NCI-H2171 (cell line): Measurements from ENCODE around the gene ASXL1.
A peak's percentile ranks its signal among the peaks of the same experiment; 100 is the strongest.
"Not testable (repeated sequence)": the region's sequence is repeated elsewhere in the genome, so short reads cannot be mapped to it uniquely, and the experiment has no call there.

Source experiments
- DNase-seq: peaks from one replicate; lab custom pipeline; 2025; lab: John Stamatoyannopoulos, UW

Gene ASXL1

DNA sequence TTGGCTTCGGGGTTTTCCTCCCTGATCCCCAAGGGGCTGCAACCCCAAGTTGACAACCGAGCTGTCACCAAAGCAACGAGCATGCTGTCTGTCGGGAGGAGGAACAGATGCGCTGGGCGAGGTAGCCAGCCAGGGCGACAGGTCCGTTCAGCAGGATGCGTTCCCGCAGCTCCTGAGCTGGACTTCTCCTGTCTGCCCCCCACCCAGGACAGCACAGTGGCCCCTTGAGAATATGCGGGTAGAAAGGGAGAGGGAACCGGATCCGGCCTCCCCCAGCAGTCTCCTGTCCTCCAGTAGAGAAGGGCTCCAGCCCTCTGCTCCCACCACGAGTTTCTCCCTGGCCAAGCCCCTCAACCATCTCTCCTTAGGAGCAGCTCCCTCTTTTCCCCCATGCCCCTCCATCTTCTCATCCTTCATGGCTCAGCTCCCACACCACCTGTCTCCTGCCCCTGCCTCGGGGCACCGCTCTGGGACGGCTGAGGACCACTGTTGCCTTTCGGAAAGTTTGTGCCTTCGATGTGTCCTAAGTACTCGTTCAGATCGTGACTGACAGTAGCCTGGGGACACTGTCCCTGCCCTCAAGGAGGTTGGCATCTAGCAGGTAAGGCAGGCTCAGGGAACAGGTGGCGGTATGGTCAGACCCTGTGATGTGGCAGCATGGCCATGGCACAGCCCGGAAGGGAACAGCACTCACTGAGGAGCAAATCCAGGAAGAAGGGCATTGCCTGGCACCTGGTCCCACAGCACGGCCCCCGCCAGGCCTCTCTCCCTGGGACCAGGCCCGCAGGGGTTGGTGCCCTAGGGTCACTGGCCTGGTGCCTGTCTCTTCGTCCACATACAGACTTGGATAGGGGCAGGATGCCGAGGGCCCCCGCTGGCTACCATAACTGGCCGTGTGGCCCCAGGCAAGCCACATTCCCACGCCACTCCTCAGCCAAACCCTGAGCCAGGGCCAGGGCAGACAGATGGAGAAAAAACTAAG lies 96.3 kb downstream of the ASXL1 start:
- no peak for DNase-seq

GRCh38 chr20:32455171-32455900 lies 97.2 kb downstream of the ASXL1 start:
- no peak for DNase-seq

GRCh38 chr20:32455901-32456701 lies 98.0 kb downstream of the ASXL1 start:
- no peak for DNase-seq

DNA sequence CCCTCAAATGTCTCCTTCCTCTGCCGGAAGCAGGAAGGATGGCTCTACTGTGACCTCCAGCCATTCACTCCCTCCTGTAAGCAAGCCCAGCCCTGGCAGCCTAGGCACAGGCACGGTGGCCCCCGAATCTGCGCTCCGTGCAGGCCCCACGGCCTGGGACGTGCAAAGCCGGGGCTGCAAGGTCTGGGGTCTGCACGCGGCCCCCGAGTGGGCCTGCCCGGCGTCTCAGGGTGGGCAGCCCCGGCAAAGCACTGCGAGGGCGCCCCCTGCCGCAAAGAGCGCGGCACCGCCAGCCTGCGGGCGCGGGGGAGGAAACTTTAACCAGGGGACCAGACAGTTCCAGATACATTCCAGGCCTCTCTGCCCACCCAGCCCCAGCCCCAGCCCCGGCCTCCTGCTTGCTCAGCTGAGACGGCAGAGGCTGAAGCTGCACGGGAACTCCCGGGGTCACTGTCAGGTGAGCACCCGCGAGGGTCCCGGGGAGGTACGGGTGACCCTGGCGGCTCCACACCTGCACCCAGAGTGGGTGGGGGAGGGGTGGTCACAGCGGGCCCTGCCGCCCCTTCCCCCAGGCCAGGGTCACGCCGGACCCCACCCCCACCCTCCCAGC lies 98.8 kb downstream of the ASXL1 start:
- DNase-seq, result peak; percentile 23

- DNase-seq, result peak; percentile 27
Measured at GRCh38 chr20:32457479-32457986, 99.4 kb downstream of the ASXL1 start.

DNA sequence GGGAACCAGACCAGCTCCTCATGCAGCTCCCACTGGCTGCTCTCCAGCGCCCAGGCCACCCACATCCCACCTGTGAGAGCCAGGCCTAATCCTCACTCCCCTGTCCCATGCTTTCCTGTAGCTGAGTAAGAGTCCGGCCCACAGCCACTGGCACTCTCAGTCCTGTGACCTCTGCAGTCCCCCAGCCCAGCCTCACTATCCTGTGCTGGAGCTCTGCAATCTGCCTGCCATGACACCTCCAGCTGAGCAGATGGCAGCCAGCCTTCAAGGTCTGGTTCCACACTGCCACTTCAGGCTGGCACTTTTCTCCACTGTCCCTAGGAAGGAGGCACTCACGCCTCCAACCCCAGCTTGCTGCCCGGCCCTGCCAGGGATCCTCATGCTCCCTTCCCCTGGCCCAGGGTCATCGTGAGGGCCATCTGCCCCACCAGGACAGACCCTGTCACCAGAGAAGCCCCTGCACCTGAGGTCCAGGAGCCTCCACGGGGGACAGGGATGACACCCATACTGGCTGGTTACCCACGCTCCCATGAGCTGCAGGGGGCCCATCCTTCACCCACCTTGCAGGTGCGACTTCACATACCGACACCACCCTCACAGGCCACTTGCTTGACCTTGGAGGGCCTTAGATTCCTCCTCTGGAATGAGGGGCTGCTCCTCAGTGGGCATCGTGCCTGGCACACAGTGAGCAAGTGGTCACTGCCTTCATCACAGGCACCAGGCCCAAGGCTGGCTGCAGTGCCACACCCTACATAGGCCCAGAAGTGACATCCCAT lies 100.1 kb downstream of the ASXL1 start:
- no peak for DNase-seq

- DNase-seq, result no peak
Measured at GRCh38 chr20:32458837-32459220, 100.7 kb downstream of the ASXL1 start.

- DNase-seq, result no peak
Measured at GRCh38 chr20:32460231-32460630, 102.1 kb downstream of the ASXL1 start.

GRCh38 chr20:32460683-32461320 lies 102.7 kb downstream of the ASXL1 start:
- no peak for DNase-seq

GRCh38 chr20:32461836-32462600 lies 103.9 kb downstream of the ASXL1 start:
- DNase-seq, result no peak

GRCh38 chr20:32462900-32463641 lies 104.9 kb downstream of the ASXL1 start:
- no peak for DNase-seq

DNA sequence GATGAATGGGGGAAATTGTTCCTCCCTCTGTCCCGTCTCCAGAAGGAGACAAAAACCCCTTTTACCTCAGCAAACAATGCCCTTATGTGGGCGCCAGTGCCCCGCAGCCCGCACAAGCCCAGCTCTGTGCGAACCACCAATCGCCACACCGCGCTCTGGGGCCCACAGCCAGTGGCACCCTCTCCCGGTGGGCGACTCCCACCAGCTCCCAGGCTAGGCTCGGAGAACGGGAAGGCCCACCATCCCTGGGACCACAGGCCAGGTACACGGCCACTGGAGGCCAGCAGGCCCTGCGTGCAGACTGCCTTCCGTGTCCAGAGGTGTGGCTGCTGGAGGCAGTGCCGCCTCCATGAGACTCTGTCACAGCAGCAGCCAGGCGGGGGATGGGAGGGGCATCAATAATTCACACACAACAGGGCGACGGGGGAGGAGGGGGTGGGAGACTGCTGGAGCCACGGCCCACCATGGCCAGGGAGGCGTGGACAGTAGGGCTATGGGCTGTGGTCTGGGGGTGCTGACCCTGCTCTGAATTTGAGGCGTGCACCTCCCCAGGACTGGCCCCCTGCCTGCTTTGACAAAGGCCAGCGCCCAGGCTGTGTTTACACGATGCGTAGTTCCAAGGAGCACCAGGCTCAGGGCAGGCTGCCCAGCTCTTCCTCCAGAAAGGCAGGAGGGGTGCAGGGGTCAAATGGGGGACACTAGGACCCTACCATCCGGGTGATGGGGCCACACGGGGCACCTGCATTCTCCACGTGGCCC lies 105.7 kb downstream of the ASXL1 start:
- no peak for DNase-seq

- no peak for DNase-seq
Measured at GRCh38 chr20:32464401-32465091, 106.4 kb downstream of the ASXL1 start.

- DNase-seq, result no peak
Measured at GRCh38 chr20:32465092-32465900, 107.2 kb downstream of the ASXL1 start.

DNA sequence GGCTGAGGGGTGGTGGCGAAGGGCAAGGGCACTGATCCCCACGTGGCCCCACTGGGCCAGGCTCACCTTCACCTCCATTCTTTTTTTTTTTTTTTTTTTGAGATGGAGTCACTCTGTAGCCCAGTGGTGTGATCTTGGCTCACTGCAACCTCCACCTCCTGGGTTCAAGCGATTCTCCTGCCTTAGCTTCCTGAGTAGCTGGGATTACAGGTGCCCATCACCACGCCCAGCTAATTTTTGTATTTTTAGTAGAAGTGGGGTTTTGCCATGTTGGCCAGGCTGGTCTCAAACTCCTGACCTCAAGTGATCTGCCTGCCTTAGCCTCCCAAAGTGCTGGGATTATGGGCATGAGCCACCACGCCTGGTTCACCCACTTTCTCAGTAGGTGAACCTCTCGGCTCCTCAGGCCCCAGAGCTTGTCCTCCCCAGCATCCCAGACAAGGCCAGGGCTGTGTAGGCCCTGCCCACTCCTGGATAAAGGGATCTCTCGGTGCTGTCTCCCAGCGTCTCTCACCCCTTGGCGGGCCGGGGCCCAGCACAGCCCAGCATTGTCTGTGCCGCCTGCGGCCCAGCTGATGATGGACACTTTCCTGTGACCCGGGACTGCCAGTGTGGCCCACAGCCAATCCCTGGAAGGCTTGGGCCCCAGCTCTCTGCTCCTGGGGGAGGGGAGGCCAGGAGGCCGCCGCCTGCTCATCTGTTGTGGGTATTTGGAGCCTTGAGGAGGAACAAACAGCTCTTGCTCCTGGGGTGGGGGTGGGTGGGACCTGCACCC lies 108.0 kb downstream of the ASXL1 start:
- DNase-seq, result not testable (repeated sequence)
